Lung (tissue), 12 donors: ENCODE results near the gene CKB. TPM values are rescaled to one million over a fixed set of nuclear protein-coding genes. Genes with fewer than 3 reads are reported as not detected.
A peak's percentile ranks its signal among the peaks of the same experiment; 100 is the strongest.

Experiments used
- ATAC-seq: fragments of 200-7000 bp; cut with Tn5 transposase; one replicate; pipeline ENCODE4 v1.9.1; 2020; ENCODE audit warnings: moderate number of reproducible peaks; ENCODE audit not compliant: insufficient read depth, low FRiP score
- DNase-seq, 3 donors: peaks; one replicate each; pipeline ENCODE4 v3.0.0-alpha.2; 2013 to 2017
- H3K27ac ChIP-seq, 2 donors: one replicate each; pipeline ENCODE4 v1.5.1; 2013; ENCODE audit warnings: mild to moderate bottlenecking in 2 of 2, moderate library complexity in 2 of 2, control low read depth in 1 of 2, inconsistent platforms in 1 of 2, low read depth in 1 of 2, low read length in 1 of 2
- H3K27me3 ChIP-seq, 3 donors: one replicate each; pipeline ENCODE4 v1.5.1; 2013; ENCODE audit warnings: low read length in 2 of 3; ENCODE audit not compliant: control insufficient read depth in 3 of 3, insufficient read depth in 3 of 3
- H3K36me3 ChIP-seq, 4 donors: one replicate each; pipeline ENCODE4 v1.5.1; 2013; ENCODE audit warnings: low read length in 4 of 4, mild to moderate bottlenecking in 1 of 4, moderate library complexity in 1 of 4; ENCODE audit not compliant: control insufficient read depth in 4 of 4, insufficient read depth in 4 of 4
- H3K4me1 ChIP-seq, 5 donors: one replicate each; pipeline ENCODE4 v1.5.1; 2013; ENCODE audit warnings: low read length in 5 of 5, mild to moderate bottlenecking in 2 of 5, moderate library complexity in 1 of 5; ENCODE audit not compliant: control insufficient read depth in 5 of 5, insufficient read depth in 5 of 5
- H3K4me3 ChIP-seq: one replicate; pipeline ENCODE4 v1.5.1; 2013; ENCODE audit warnings: mild to moderate bottlenecking, control low read depth, moderate library complexity
- H3K9ac ChIP-seq, 2 donors: one replicate each; pipeline ENCODE4 v1.5.1; 2013; ENCODE audit warnings: low read length in 2 of 2, control low read depth in 1 of 2; ENCODE audit not compliant: insufficient read depth in 1 of 2
- H3K9me3 ChIP-seq, 4 donors: one replicate each; pipeline ENCODE4 v1.5.1; 2013; ENCODE audit warnings: low read length in 3 of 4, mild to moderate bottlenecking in 1 of 4, moderate library complexity in 1 of 4; ENCODE audit not compliant: control insufficient read depth in 4 of 4, insufficient read depth in 3 of 4
- CTCF ChIP-seq: IDR thresholded peaks from 2 replicates; pipeline ENCODE4 v1.5.1; 2012; ENCODE audit warnings: mild to moderate bottlenecking; ENCODE audit errors: control extremely low read depth, extremely low read depth
- WGBS, 2 donors: extraction: QIAGEN DNeasy Blood & Tissue Kit; methylation state at CpG; one replicate each; pipeline ENCODE4 v1.1.7; 2013; 5-methylcytosine and 5-hydroxymethylcytosine counted together
- polyA plus RNA-seq, 2 donors: library from polyadenylated mRNA; stranded (reverse); fragments of 200-250 nt; gene quantifications; one replicate each; pipeline ENCODE4 v1.2.1, GENCODE V29; 2013
- total RNA-seq, 2 donors: library from RNA; depleted of rRNA in 1 of 2; stranded (reverse); fragments of >200 nt in 1 of 2; gene quantifications; one replicate each; pipeline ENCODE4 v1.2.1, GENCODE V29; 2014 to 2021
- donor health status: control.
- donor health status: control.
- donor health status: Bipolar disorder and iron deficiency.
- donor health status: healthy.
- donor health status: DM: yes; HTN: yes; CAD: no.

Gene CKB
- total and polyA plus RNA-seq, 4 donors, result 111 to 356 (median 277) TPM

- no peaks in the 10 kb centered on the region for H3K27me3 ChIP-seq
Measured at GRCh38 chr14:103519837-103520212, 2.8 kb downstream of the CKB start.

GRCh38 chr14:103519043-103519836, 3.4 kb downstream of the CKB start:
- H3K4me3 ChIP-seq, result no peak overlapping the region
- DNase-seq (no peak), ATAC-seq (no peak)
- peak overlapping the region in 1 of 2 donors; percentile 33 for H3K27ac ChIP-seq
- no peak for TF ChIP-seq CTCF
- 35 to 39% methylated on average over 12 to 13 of the region's 13 CpGs for WGBS, 2 donors
- no peaks in the 10 kb centered on the region for H3K27me3 ChIP-seq
- H3K4me1 ChIP-seq, result peaks cover 0 to 34% (median 21%) of the 10 kb centered on the region in 5 donors
- H3K9ac ChIP-seq, result no peak overlapping the region
- H3K9me3 ChIP-seq, result no peaks in the 10 kb centered on the region
- H3K36me3 ChIP-seq, result no peaks in the 10 kb centered on the region

More at GRCh38 chr14:103519837-103520212, 2.8 kb downstream of the CKB start:
- Histone ChIP-seq H3K9ac (no peak overlapping the region), H3K4me3 (no peak overlapping the region), H3K36me3 (no peaks in the 10 kb centered on the region), H3K4me1 (peaks cover 0 to 39% (median 21%) of the 10 kb centered on the region in 5 donors), H3K9me3 (no peaks in the 10 kb centered on the region), H3K27ac (peak overlapping the region in 1 of 2 donors; percentile 30)
- TF ChIP-seq CTCF, result no peak
- no peak for DNase-seq
- 73 to 84% methylated on average over 22 of the region's 22 CpGs for WGBS, 2 donors
- ATAC-seq, result no peak

GRCh38 chr14:103518422-103519042, 4.1 kb downstream of the CKB start:
- Histone ChIP-seq H3K36me3 (no peaks in the 10 kb centered on the region), H3K4me1 (peaks cover 0 to 34% (median 20%) of the 10 kb centered on the region in 5 donors), H3K9ac (no peak overlapping the region), H3K27ac (peak overlapping the region in 1 of 2 donors; percentile 33), H3K4me3 (no peak overlapping the region), H3K27me3 (no peaks in the 10 kb centered on the region), H3K9me3 (no peaks in the 10 kb centered on the region)
- WGBS, 2 donors, result 47 to 60% methylated on average over 8 to 9 of the region's 9 CpGs
- peak; percentile 76 for TF ChIP-seq CTCF
- ATAC-seq (no peak), DNase-seq (peak in 2 of 3 donors; percentile 55 to 65)
